CD14-positive monocyte (primary cell): ENCODE measurements around the gene FARP1. TPM values are rescaled to one million over a fixed set of nuclear protein-coding genes. Genes with fewer than 3 reads are reported as not detected.

ENCODE experiments used
- DNase-seq, 3 donors: peaks; one replicate each; pipeline ENCODE4 v3.0.0-alpha.2; 2011 to 2022
- H2AFZ ChIP-seq: 2 replicates; pipeline ENCODE4 v1.6.0; 2012; ENCODE audit warnings: mild to moderate bottlenecking, low read depth, low read length, inconsistent platforms; ENCODE audit not compliant: insufficient read depth, poor library complexity, severe bottlenecking
- H3K27ac ChIP-seq, 2 donors: 1 replicate in 1 of 2; 2 replicates in 1 of 2; pipeline ENCODE4 v1.5.1; 2012 to 2013; ENCODE audit warnings: low read length in 2 of 2, control low read depth in 1 of 2, inconsistent platforms in 1 of 2, low read depth in 1 of 2, mild to moderate bottlenecking in 1 of 2
- H3K27me3 ChIP-seq, 2 donors: one replicate each; pipeline versions ENCODE4 v1.6.0 to v1.6.1; 2011 to 2013; ENCODE audit warnings: low read length in 2 of 2; ENCODE audit not compliant: control insufficient read depth in 2 of 2, insufficient read depth in 2 of 2
- H3K36me3 ChIP-seq, 2 donors: replicated peaks in 1 of 2; 1 replicate in 1 of 2; 2 replicates in 1 of 2; pipeline versions ENCODE4 v1.5.1 to v1.6.1; 2012 to 2013; ENCODE audit warnings: low read length in 2 of 2, control low read depth in 1 of 2, inconsistent platforms in 1 of 2, mild to moderate bottlenecking in 1 of 2; ENCODE audit not compliant: insufficient read depth in 2 of 2, control insufficient read depth in 1 of 2
- H3K4me1 ChIP-seq, 2 donors: 1 replicate in 1 of 2; 2 replicates in 1 of 2; pipeline versions ENCODE4 v1.5.1 to v1.6.1; 2012 to 2013; ENCODE audit warnings: low read length in 2 of 2, control low read depth in 1 of 2, inconsistent platforms in 1 of 2, mild to moderate bottlenecking in 1 of 2, moderate library complexity in 1 of 2; ENCODE audit not compliant: insufficient read depth in 2 of 2, control insufficient read depth in 1 of 2
- H3K4me2 ChIP-seq: replicated peaks from 2 replicates; pipeline ENCODE3; 2012; ENCODE audit warnings: low read length, moderate library complexity, mild to moderate bottlenecking; ENCODE audit not compliant: poor library complexity, severe bottlenecking; ENCODE audit errors: extremely low read depth
- H3K4me3 ChIP-seq, 3 experiments: fragments of 200-600 bp in 1 of 3; sonication (generic) in 1 of 3; replicated peaks in 1 of 3; 1 replicate in 2 of 3; 2 replicates in 1 of 3; pipeline ENCODE4 v1.5.1; 2011 to 2013; ENCODE audit warnings: low read length in 3 of 3, mild to moderate bottlenecking in 3 of 3, control low read depth in 2 of 3, low read depth in 2 of 3, inconsistent platforms in 1 of 3, moderate library complexity in 1 of 3
- H3K79me2 ChIP-seq: 2 replicates; pipeline ENCODE4 v1.6.0; 2012; ENCODE audit warnings: mild to moderate bottlenecking, control low read depth, inconsistent platforms, low read length, moderate library complexity; ENCODE audit not compliant: insufficient read depth
- H3K9ac ChIP-seq: 2 replicates; pipeline ENCODE4 v1.6.0; 2017; ENCODE audit warnings: low read length, mild to moderate bottlenecking; ENCODE audit not compliant: insufficient read depth, poor library complexity, severe bottlenecking
- H3K9me3 ChIP-seq, 2 donors: replicated peaks in 1 of 2; 1 replicate in 1 of 2; 2 replicates in 1 of 2; pipeline versions ENCODE4 v1.5.1 to v1.6.1; 2012 to 2013; ENCODE audit warnings: low read length in 2 of 2, control low read depth in 1 of 2; ENCODE audit not compliant: control insufficient read depth in 1 of 2, insufficient read depth in 1 of 2
- H4K20me1 ChIP-seq: 2 replicates; pipeline ENCODE4 v1.6.0; 2012; ENCODE audit warnings: mild to moderate bottlenecking, low read length, control low read depth, moderate library complexity; ENCODE audit not compliant: insufficient read depth
- H3K27ac Mint-ChIP-seq, 7 donors: one replicate each; pipeline ENCODE4 v1.8.0; 2020; ENCODE audit warnings: mild to moderate bottlenecking in 7 of 7, mixed read lengths in 7 of 7, moderate library complexity in 6 of 7, inconsistent platforms in 2 of 7
- H3K27me3 Mint-ChIP-seq, 3 donors: one replicate each; pipeline ENCODE4 v1.8.0; 2021 to 2022; ENCODE audit warnings: low read depth in 3 of 3, mild to moderate bottlenecking in 3 of 3, mixed read lengths in 3 of 3, moderate library complexity in 3 of 3, inconsistent platforms in 1 of 3
- H3K36me3 Mint-ChIP-seq, 2 donors: one replicate each; pipeline ENCODE4 v1.8.0; 2020; ENCODE audit warnings: mixed read lengths in 2 of 2, inconsistent platforms in 1 of 2, mild to moderate bottlenecking in 1 of 2
- H3K4me1 Mint-ChIP-seq: one replicate; pipeline ENCODE4 v1.8.0; 2020; ENCODE audit warnings: mild to moderate bottlenecking, mixed read lengths
- H3K4me3 Mint-ChIP-seq, 2 donors: one replicate each; pipeline ENCODE4 v1.8.0; 2020; ENCODE audit warnings: mild to moderate bottlenecking in 2 of 2, mixed read lengths in 2 of 2, moderate library complexity in 1 of 2
- H3K9me3 Mint-ChIP-seq, 7 donors: one replicate each; pipeline ENCODE4 v1.8.0; 2020 to 2022; ENCODE audit warnings: mixed read lengths in 7 of 7, mild to moderate bottlenecking in 6 of 7, moderate library complexity in 6 of 7, inconsistent platforms in 2 of 7
- WGBS: methylation state at CpG from one replicate; pipeline ENCODE4 v1.1.5; 2013; ENCODE audit warnings: missing lambda C conversion rate; ENCODE audit not compliant: insufficient coverage; 5-methylcytosine and 5-hydroxymethylcytosine counted together
- intact Hi-C, 2 donors: fragments of 100-400 bp; cut with micrococcal nuclease; formaldehyde crosslinking; loops; one replicate each; pipeline versions ENCODE4 v1.15.0 to v1.15.1; 2023
- polyA plus RNA-seq, 3 donors: library from polyadenylated mRNA; depleted of rRNA in 1 of 3; unstranded in 2 of 3; stranded (reverse) in 1 of 3; fragments of 300-500 nt in 2 of 3; fragments of >200 nt in 1 of 3; fragmentation: Illumina TruSeq in 2 of 3; gene quantifications; 1 replicate in 2 of 3; 2 replicates in 1 of 3; pipeline ENCODE4 v1.2.3, GENCODE V29; 2012 to 2021
- TF ChIP-seq, protein P1 (sequence below): fragments of 200-600 bp; IDR thresholded peaks from one replicate; pipeline ENCODE4 v1.8.0; 2022; ENCODE audit warnings: antibody characterized with exemption, mild to moderate bottlenecking

Gene FARP1
- polyA plus RNA-seq, 3 donors, result 0.01 to 0.16 (median 0.12) TPM

DNA sequence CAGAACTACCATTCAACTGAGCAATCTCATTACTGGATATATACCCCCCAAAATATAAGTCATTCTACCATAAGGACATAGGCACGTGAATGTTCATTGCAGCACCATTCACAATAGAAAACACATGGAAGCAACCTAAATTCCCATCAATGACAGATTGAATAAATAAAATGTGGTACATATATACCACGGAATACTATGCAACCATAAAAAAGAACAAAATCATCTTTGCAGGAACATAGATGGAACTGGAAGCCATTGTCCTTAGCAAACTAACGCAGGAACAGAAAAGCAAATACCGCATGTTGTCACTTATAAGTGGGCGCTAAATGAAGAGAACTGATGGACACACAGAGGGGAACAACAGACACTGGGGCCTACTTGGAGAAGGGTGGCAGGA lies 20.0 kb downstream of the FARP1 start:
- H3K9me3 ChIP-seq, result no peaks in the 10 kb centered on the region
- H4K20me1 ChIP-seq, result no peaks in the 10 kb centered on the region
- H3K4me2 ChIP-seq, result no peak overlapping the region
- H3K4me1 ChIP-seq, result no peaks in the 10 kb centered on the region
- H3K27ac ChIP-seq, result no peak overlapping the region
- no peak for DNase-seq
- H3K4me3 ChIP-seq, result no peak overlapping the region
- Mint-ChIP-seq H3K27me3 (peaks cover 1 to 3% (median 2%) of the 10 kb centered on the region in 3 donors), H3K36me3 (no peaks in the 10 kb centered on the region), H3K27ac (peak overlapping the region in 1 of 7 donors; percentile 14), H3K9me3 (peaks cover 0 to 7% (median 5%) of the 10 kb centered on the region in 7 donors), H3K4me1 (no peaks in the 10 kb centered on the region), H3K4me3 (no peak overlapping the region)
- 92% methylated on average over 4 of the region's 5 CpGs for WGBS
- no peaks in the 10 kb centered on the region for H3K36me3 ChIP-seq
- no peak overlapping the region for H2AFZ ChIP-seq
- H3K79me2 ChIP-seq, result no peaks in the 10 kb centered on the region
- H3K27me3 ChIP-seq, result no peaks in the 10 kb centered on the region
- TF ChIP-seq, protein P1, sequence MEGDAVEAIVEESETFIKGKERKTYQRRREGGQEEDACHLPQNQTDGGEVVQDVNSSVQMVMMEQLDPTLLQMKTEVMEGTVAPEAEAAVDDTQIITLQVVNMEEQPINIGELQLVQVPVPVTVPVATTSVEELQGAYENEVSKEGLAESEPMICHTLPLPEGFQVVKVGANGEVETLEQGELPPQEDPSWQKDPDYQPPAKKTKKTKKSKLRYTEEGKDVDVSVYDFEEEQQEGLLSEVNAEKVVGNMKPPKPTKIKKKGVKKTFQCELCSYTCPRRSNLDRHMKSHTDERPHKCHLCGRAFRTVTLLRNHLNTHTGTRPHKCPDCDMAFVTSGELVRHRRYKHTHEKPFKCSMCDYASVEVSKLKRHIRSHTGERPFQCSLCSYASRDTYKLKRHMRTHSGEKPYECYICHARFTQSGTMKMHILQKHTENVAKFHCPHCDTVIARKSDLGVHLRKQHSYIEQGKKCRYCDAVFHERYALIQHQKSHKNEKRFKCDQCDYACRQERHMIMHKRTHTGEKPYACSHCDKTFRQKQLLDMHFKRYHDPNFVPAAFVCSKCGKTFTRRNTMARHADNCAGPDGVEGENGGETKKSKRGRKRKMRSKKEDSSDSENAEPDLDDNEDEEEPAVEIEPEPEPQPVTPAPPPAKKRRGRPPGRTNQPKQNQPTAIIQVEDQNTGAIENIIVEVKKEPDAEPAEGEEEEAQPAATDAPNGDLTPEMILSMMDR, result no peak
- intact Hi-C loops, result no loop called here
- H3K9ac ChIP-seq, result no peak overlapping the region

DNA sequence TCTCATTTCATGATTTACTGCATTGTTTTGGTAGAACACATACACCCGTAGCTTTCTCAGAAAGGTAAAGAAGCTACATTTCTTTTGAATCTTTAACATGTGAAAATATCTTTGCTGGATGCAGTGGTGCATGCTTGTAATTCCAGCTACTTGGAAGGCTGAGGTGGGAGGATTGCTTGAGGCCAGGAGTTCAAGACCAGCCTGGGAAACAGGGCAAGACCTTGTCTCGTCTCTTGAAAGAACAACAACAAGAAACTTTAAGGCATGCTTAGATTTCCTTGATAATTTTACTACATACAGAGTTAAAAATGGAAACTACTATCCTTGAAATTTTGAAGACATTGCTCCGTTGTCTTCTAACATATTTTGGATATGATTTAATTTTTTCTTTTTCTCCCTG lies 26.4 kb downstream of the FARP1 start:
- no peak overlapping the region for H3K9ac ChIP-seq
- H4K20me1 ChIP-seq, result no peaks in the 10 kb centered on the region
- no peaks in the 10 kb centered on the region for H3K27me3 ChIP-seq
- no peaks in the 10 kb centered on the region for H3K4me1 ChIP-seq
- no peak for DNase-seq
- H3K4me3 Mint-ChIP-seq, result no peak overlapping the region
- WGBS, result no CpG with 5 or more reads among the region's 3 CpGs
- H3K79me2 ChIP-seq, result no peaks in the 10 kb centered on the region
- H3K4me2 ChIP-seq, result no peak overlapping the region
- no peak overlapping the region for H2AFZ ChIP-seq
- peaks cover 1 to 4% (median 3%) of the 10 kb centered on the region in 3 donors for H3K27me3 Mint-ChIP-seq
- H3K4me1 Mint-ChIP-seq, result no peaks in the 10 kb centered on the region
- H3K36me3 ChIP-seq, result no peaks in the 10 kb centered on the region
- H3K36me3 Mint-ChIP-seq, result no peaks in the 10 kb centered on the region
- no peak overlapping the region for H3K4me3 ChIP-seq
- peaks cover 0 to 6% (median 0%) of the 10 kb centered on the region in 7 donors for H3K9me3 Mint-ChIP-seq
- H3K27ac ChIP-seq, result no peak overlapping the region
- no peak overlapping the region for H3K27ac Mint-ChIP-seq
- H3K9me3 ChIP-seq, result no peaks in the 10 kb centered on the region
- intact Hi-C loops, result no loop called here
- TF ChIP-seq, protein P1, result no peak
